ENCODE results near the gene TYMP.

The TYMP gene

GRCh38 chr22:50529897-50530579 lies at the start of gene TYMP:
Gene TYMP (minus strand): TSS chr22:50530012. CDS start chr22:50529709, 303 bp downstream.
- no peak for TF ChIP-seq CTCF (IDR thresholded peaks at IDR 0.05; ENCODE audit: unreplicated experiment in 3 of 3)
- H3K36me3 Mint-ChIP-seq (ENCODE audit: low read depth): no peaks in the 10 kb centered on the region
- no peak within 1 kb of the TSS for H3K27ac Mint-ChIP-seq
- H3K27me3 Mint-ChIP-seq (ENCODE audit: low read depth): peaks cover 66% of the 10 kb centered on the region
- no peaks in the 10 kb centered on the region for H3K9me3 Mint-ChIP-seq
- peak within 1 kb of the TSS; percentile 65 to 80 (median 71) for H3K4me3 Mint-ChIP-seq
- H3K4me1 Mint-ChIP-seq: peaks cover 23% of the 10 kb centered on the region

- Mint-ChIP-seq H3K4me1 (peaks cover 6% of the 10 kb centered on the region), H3K36me3 (ENCODE audit: low read depth) (peaks cover 16% of the 10 kb centered on the region), H3K4me3 (peak overlapping the region in 1 of 3 experiments; percentile 43), H3K27ac (no peak overlapping the region), H3K9me3 (no peaks in the 10 kb centered on the region), H3K27me3 (ENCODE audit: low read depth) (no peaks in the 10 kb centered on the region)
- TF ChIP-seq CTCF (IDR thresholded peaks at IDR 0.05; ENCODE audit: unreplicated experiment in 3 of 3): no peak
Measured at GRCh38 chr22:50578776-50579310, 49.0 kb upstream of the TYMP start.

GRCh38 chr22:50577987-50578775 lies 48.4 kb upstream of the TYMP start, which contains the start of gene CPT1B:
Gene CPT1B (minus strand): TSS chr22:50578427. CDS start chr22:50577915, 512 bp downstream.
- H3K36me3 Mint-ChIP-seq (ENCODE audit: low read depth): peaks cover 16% of the 10 kb centered on the region
- TF ChIP-seq CTCF (IDR thresholded peaks at IDR 0.05; ENCODE audit: unreplicated experiment in 3 of 3): no peak
- H3K27me3 Mint-ChIP-seq (ENCODE audit: low read depth): no peaks in the 10 kb centered on the region

GRCh38 chr22:50577697-50577986 lies 47.8 kb upstream of the TYMP start:
- no peak for TF ChIP-seq CTCF (IDR thresholded peaks at IDR 0.05; ENCODE audit: unreplicated experiment in 3 of 3)
- Mint-ChIP-seq H3K36me3 (ENCODE audit: low read depth) (peaks cover 16% of the 10 kb centered on the region), H3K27me3 (ENCODE audit: low read depth) (no peaks in the 10 kb centered on the region)

More at GRCh38 chr22:50577987-50578775, 48.4 kb upstream of the TYMP start, which contains the start of gene CPT1B:
- H3K9me3 Mint-ChIP-seq: no peaks in the 10 kb centered on the region
- peak within 1 kb of the TSS in 2 of 3 experiments; percentile 32 to 43 for H3K4me3 Mint-ChIP-seq
- peaks cover 6% of the 10 kb centered on the region for H3K4me1 Mint-ChIP-seq
- no peak within 1 kb of the TSS for H3K27ac Mint-ChIP-seq

GRCh38 chr22:50576806-50577696 lies 47.2 kb upstream of the TYMP start:
- Mint-ChIP-seq H3K27ac (no peak overlapping the region), H3K36me3 (ENCODE audit: low read depth) (peaks cover 16% of the 10 kb centered on the region), H3K9me3 (no peaks in the 10 kb centered on the region), H3K27me3 (ENCODE audit: low read depth) (no peaks in the 10 kb centered on the region), H3K4me1 (peaks cover 6% of the 10 kb centered on the region), H3K4me3 (peak overlapping the region in 1 of 3 experiments; percentile 16)
- no peak for TF ChIP-seq CTCF (IDR thresholded peaks at IDR 0.05; ENCODE audit: unreplicated experiment in 3 of 3)

More at GRCh38 chr22:50577697-50577986, 47.8 kb upstream of the TYMP start:
- Mint-ChIP-seq H3K27ac (no peak overlapping the region), H3K4me3 (no peak overlapping the region), H3K9me3 (no peaks in the 10 kb centered on the region), H3K4me1 (peaks cover 6% of the 10 kb centered on the region)
